ENCODE results near the gene MRTFB.
A peak's percentile ranks its signal among the peaks of the same experiment; 100 is the strongest.

MRTFB gene

GRCh38 chr16:14291286-14291685, 220.2 kb downstream of the MRTFB start:
- no peak for TF ChIP-seq CTCF (conservative IDR thresholded peaks at IDR 0.05; ENCODE audit: low read length)
- DNase-seq (ENCODE audit: low read depth): no peak
- H3K4me3 ChIP-seq (ENCODE audit: low read length): no peak overlapping the region

GRCh38 chr16:14292051-14292825, 221.1 kb downstream of the MRTFB start:
- no peak for TF ChIP-seq CTCF (conservative IDR thresholded peaks at IDR 0.05; ENCODE audit: low read length)
- DNase-seq (ENCODE audit: low read depth): no peak
- no peak overlapping the region for H3K4me3 ChIP-seq (ENCODE audit: low read length)

- no peak for DNase-seq (ENCODE audit: low read depth)
- no peak for TF ChIP-seq CTCF (conservative IDR thresholded peaks at IDR 0.05; ENCODE audit: low read length)
- H3K4me3 ChIP-seq (ENCODE audit: low read length): no peak overlapping the region
Measured at GRCh38 chr16:14296663-14297062, 225.5 kb downstream of the MRTFB start.

GRCh38 chr16:14298374-14299122, 227.4 kb downstream of the MRTFB start:
- DNase-seq (ENCODE audit: low read depth): no peak
- no peak for TF ChIP-seq CTCF (conservative IDR thresholded peaks at IDR 0.05; ENCODE audit: low read length)
- no peak overlapping the region for H3K4me3 ChIP-seq (ENCODE audit: low read length)

GRCh38 chr16:14300705-14301168, 229.6 kb downstream of the MRTFB start:
- peak; percentile 78 for TF ChIP-seq CTCF (conservative IDR thresholded peaks at IDR 0.05; ENCODE audit: low read length)
- H3K4me3 ChIP-seq (ENCODE audit: low read length): peak overlapping the region; percentile 76
- DNase-seq (ENCODE audit: low read depth): peak; percentile 86

- DNase-seq (ENCODE audit: low read depth): peak; percentile 39
Measured at GRCh38 chr16:14301169-14302030, 230.3 kb downstream of the MRTFB start.

More at GRCh38 chr16:14301169-14302030, 230.3 kb downstream of the MRTFB start:
- peak overlapping the region; percentile 76 for H3K4me3 ChIP-seq (ENCODE audit: low read length)
- no peak for TF ChIP-seq CTCF (conservative IDR thresholded peaks at IDR 0.05; ENCODE audit: low read length)
